GM21717 (cell line): ENCODE results near the gene PCSK9.
A peak's percentile ranks its signal among the peaks of the same experiment; 100 is the strongest.
"Not testable (repeated sequence)": the region's sequence is repeated elsewhere in the genome, so short reads cannot be mapped to it uniquely, and the experiment has no call there.

Source experiments
- ATAC-seq: cut with Tn5 transposase; IDR thresholded peaks from one replicate; pipeline ENCODE4 v1.9.1; 2021; ENCODE audit warnings: mild to moderate bottlenecking, moderate library complexity; ENCODE audit not compliant: unreplicated experiment

The PCSK9 gene

GRCh38 chr1:55007625-55008024 is 31.7 kb upstream of the PCSK9 start:
- no peak for ATAC-seq

- no peak for ATAC-seq
Observed at GRCh38 chr1:55010194-55010886, 29.0 kb upstream of the PCSK9 start.

GRCh38 chr1:55010887-55011217 is 28.5 kb upstream of the PCSK9 start:
- ATAC-seq = no peak

GRCh38 chr1:55012661-55013060 is 26.7 kb upstream of the PCSK9 start:
- ATAC-seq = no peak

- no peak for ATAC-seq
Observed at GRCh38 chr1:55015123-55015522, 24.2 kb upstream of the PCSK9 start.

GRCh38 chr1:55015731-55016620 is 23.4 kb upstream of the PCSK9 start:
- no peak for ATAC-seq

- ATAC-seq = no peak
Observed at GRCh38 chr1:55018395-55018794, 21.0 kb upstream of the PCSK9 start.

GRCh38 chr1:55021942-55022546 is 17.3 kb upstream of the PCSK9 start:
- peak; percentile 77 for ATAC-seq

GRCh38 chr1:55024163-55024562 is 15.2 kb upstream of the PCSK9 start:
- ATAC-seq = not testable (repeated sequence)

- not testable (repeated sequence) for ATAC-seq
Observed at GRCh38 chr1:55026682-55027081, 12.7 kb upstream of the PCSK9 start.

GRCh38 chr1:55031098-55031497 is 8.2 kb upstream of the PCSK9 start:
- ATAC-seq = not testable (repeated sequence)

- no peak for ATAC-seq
Observed at GRCh38 chr1:55033265-55033614, 6.1 kb upstream of the PCSK9 start.

GRCh38 chr1:55034476-55035133 is 4.7 kb upstream of the PCSK9 start:
- no peak for ATAC-seq

GRCh38 chr1:55035904-55036303 is 3.4 kb upstream of the PCSK9 start:
- ATAC-seq = no peak

GRCh38 chr1:55037733-55038551 is 1.4 kb upstream of the PCSK9 start:
- no peak for ATAC-seq

GRCh38 chr1:55038552-55038838 is 853 bp upstream of the PCSK9 start:
- ATAC-seq = no peak

- ATAC-seq = no peak
Observed at GRCh38 chr1:55038974-55039341, 390 bp upstream of the PCSK9 start.

- ATAC-seq = no peak
Observed at GRCh38 chr1:55040083-55040932, 960 bp downstream of the PCSK9 start.

GRCh38 chr1:55040933-55041494 is 1.7 kb downstream of the PCSK9 start:
- no peak for ATAC-seq

- ATAC-seq = no peak
Observed at GRCh38 chr1:55041613-55042012, 2.3 kb downstream of the PCSK9 start.
